ENCODE results near the gene PEF1.

Gene PEF1

GRCh38 chr1:31581821-31582810, 62.6 kb downstream of the PEF1 start:
- no peak for DNase-seq

DNA sequence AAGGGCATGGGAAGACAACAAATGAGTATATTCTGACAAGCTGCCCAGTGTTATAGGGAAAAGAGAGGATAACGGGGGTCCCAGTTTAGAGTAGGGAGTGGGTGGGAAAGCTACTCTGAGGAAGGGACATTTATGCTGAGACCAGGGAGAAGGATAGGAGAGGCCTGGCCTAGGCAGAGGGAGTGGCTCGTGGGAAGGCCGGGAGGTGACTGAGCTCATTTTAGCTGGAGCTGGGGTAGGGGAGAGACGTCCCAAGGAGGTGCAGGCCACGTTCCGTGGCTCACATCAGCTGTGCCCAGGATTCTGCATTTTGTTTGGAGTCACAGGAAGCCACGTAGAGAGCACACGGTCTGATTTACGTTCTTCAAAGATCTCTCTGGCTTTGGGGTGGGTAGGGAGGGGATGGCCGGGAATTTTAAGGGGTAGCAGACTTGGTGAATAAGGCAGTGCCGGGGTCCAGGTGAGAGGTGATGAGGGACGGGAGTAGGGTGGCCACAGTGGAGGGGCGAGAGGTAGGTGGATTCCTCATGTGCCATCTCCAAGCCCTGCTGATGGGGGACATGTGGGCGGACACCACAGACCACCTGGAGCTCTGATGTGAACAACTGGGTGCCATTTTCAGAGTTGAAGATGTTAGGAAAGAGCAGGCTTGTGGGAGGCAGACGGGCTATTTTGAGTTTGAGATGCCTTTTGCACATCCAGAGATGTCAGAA, 63.6 kb downstream of the PEF1 start:
- no peak for DNase-seq

DNA sequence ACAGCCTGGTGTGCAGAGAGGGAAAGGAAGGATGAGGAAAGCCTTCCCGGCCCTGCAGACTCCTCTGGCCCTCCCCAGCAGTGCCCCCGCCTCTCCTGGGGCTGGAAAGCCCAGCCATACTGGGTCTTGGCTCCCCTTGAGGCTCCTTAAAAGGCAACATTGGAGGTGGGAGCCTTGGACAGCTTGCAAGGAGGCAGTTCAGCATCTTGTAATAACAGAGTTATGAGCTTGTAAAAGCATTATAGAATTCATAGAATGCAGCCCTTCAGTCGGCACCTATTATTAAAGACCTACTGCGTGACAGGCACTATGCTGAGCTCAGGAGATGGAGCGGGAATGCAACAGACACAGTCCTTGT, 64.2 kb downstream of the PEF1 start:
- no peak for DNase-seq
